ENCODE data around the gene ATG3. TPM values are rescaled to one million over a fixed set of nuclear protein-coding genes. Genes with fewer than 3 reads are reported as not detected.

ATG3 gene
- total RNA-seq (10 to 100 TPM; 45.2 to 51.1 TPM), polyA plus RNA-seq (10 to 100 TPM; 28.6 to 29.6 TPM)

GRCh38 chr3:112561734-112562529 lies at the start of gene ATG3, which contains the start of gene SLC35A5:
Gene ATG3 (minus strand): TSS chr3:112561962. CDS start chr3:112561528, 434 bp downstream.
Gene SLC35A5 (plus strand): TSS chr3:112562045. CDS start chr3:112563404, 1,359 bp downstream.
- H3K9me3 ChIP-seq (ENCODE audit: control insufficient read depth in 4 of 4, low read length in 3 of 4): no peaks in the 10 kb centered on the region
- DNase-seq (ENCODE audit: low spot score): peak; percentile 98
- H3K4me3 ChIP-seq (ENCODE audit: low read depth in 1 of 3, low read length in 3 of 3): peak within 1 kb of the TSS; percentile 92 to 98 (median 93)
- WGBS: under 1% methylated on average over 58 of the region's 58 CpGs
- H3K9ac ChIP-seq (ENCODE audit: low read depth in 1 of 2, low read length in 2 of 2): peak within 1 kb of the TSS; percentile 91 to 98
- peak; percentile 97 for TF ChIP-seq ZBTB33 (IDR thresholded peaks at IDR 0.05)
- peak; percentile 70 for TF ChIP-seq SP1 (IDR thresholded peaks at IDR 0.05)
- TF ChIP-seq HNF4G (IDR thresholded peaks at IDR 0.05): peak; percentile 11
- TF ChIP-seq HNF4A (conservative IDR thresholded peaks at IDR 0.05): peak; percentile 52 to 77
- TF ChIP-seq ATF3 (IDR thresholded peaks at IDR 0.05): peak; percentile 66
- peak in 1 of 2 donors; percentile 82 for TF ChIP-seq EGR1 (IDR thresholded peaks at IDR 0.05; ENCODE audit: low read depth in 2 of 2)
- TF ChIP-seq JUND (IDR thresholded peaks at IDR 0.05): no peak
- peak; percentile 31 for TF ChIP-seq NR2F2 (IDR thresholded peaks at IDR 0.05)
- TF ChIP-seq FOXA1 (IDR thresholded peaks at IDR 0.05): peak; percentile 34
- peak; percentile 6 for TF ChIP-seq FOXA2 (IDR thresholded peaks at IDR 0.05)
- TF ChIP-seq TAF1 (conservative IDR thresholded peaks at IDR 0.05): peak; percentile 80
- TF ChIP-seq RXRA (IDR thresholded peaks at IDR 0.05): peak; percentile 18 to 27
- peak; percentile 35 for TF ChIP-seq MAX (IDR thresholded peaks at IDR 0.05)
- peak; percentile 53 to 90 for TF ChIP-seq GABPA (IDR thresholded peaks at IDR 0.05 in 1 of 2, conservative IDR thresholded peaks at IDR 0.05 in 1 of 2)
- peak; percentile 85 for TF ChIP-seq YY1 (IDR thresholded peaks at IDR 0.05)
- peak; percentile 64 for TF ChIP-seq REST (IDR thresholded peaks at IDR 0.05)
- peak in 1 of 2 donors; percentile 11 for TF ChIP-seq RAD21 (IDR thresholded peaks at IDR 0.05)
- TF ChIP-seq CTCF (IDR thresholded peaks at IDR 0.05; ENCODE audit: low read depth, low read length, missing input control): peak; percentile 1
- H3K27me3 ChIP-seq (ENCODE audit: control insufficient read depth in 4 of 4, insufficient read depth in 4 of 4, low read length in 3 of 4): no peaks in the 10 kb centered on the region
- H3K36me3 ChIP-seq (ENCODE audit: control insufficient read depth in 4 of 4, insufficient read depth in 3 of 4, low read depth in 1 of 4, low read length in 3 of 4): peaks cover 0 to 3% (median 0%) of the 10 kb centered on the region in 4 donors
- peak within 1 kb of the TSS; percentile 93 to 99 for H3K27ac ChIP-seq (ENCODE audit: low read depth in 1 of 2, low read length in 2 of 2)
- H3K4me1 ChIP-seq (ENCODE audit: control insufficient read depth in 4 of 4, insufficient read depth in 4 of 4, low read length in 3 of 4): peaks cover 4 to 19% (median 16%) of the 10 kb centered on the region in 4 donors

Measured in liver (tissue), 9 donors.